Measurements from ENCODE around the gene LDLRAP1. TPM values are rescaled to one million over a fixed set of nuclear protein-coding genes. Genes with fewer than 3 reads are reported as not detected.

LDLRAP1 gene
- total RNA-seq, 2 donors from 2014 or later, result 13.9 to 14.5 TPM

- H3K27me3 ChIP-seq (ENCODE audit: control insufficient read depth, insufficient read depth, low read length, poor library complexity, severe bottlenecking), result peaks cover 70% of the 10 kb centered on the region
- 83 to 86% methylated on average over 1 to 3 of the region's 3 CpGs for WGBS, 2 experiments (ENCODE audit: insufficient coverage in 1 of 2, insufficient read length in 1 of 2)
- DNase-seq, result no peak
- no peaks in the 10 kb centered on the region for H3K9me3 ChIP-seq (ENCODE audit: control insufficient read depth, low read length)
- H3K4me3 Mint-ChIP-seq, result no peak overlapping the region
- no peak for TF ChIP-seq CTCF (conservative IDR thresholded peaks at IDR 0.05)
- peaks cover 44% of the 10 kb centered on the region for H3K27me3 Mint-ChIP-seq (ENCODE audit: insufficient read depth)
- no peak overlapping the region for H3K4me3 ChIP-seq (ENCODE audit: low read length)
- no peaks in the 10 kb centered on the region for H3K36me3 Mint-ChIP-seq (ENCODE audit: low read depth)
- H3K36me3 ChIP-seq (ENCODE audit: control insufficient read depth, insufficient read depth, low read length), result no peaks in the 10 kb centered on the region
- H3K9me3 Mint-ChIP-seq, result no peaks in the 10 kb centered on the region
- H3K4me1 Mint-ChIP-seq, result peaks cover 4% of the 10 kb centered on the region
- H3K9ac ChIP-seq (ENCODE audit: extremely low read depth, low read length, poor library complexity, severe bottlenecking), result no peak overlapping the region
- H3K27ac Mint-ChIP-seq, result no peak overlapping the region
- no peaks in the 10 kb centered on the region for H3K4me1 ChIP-seq (ENCODE audit: control insufficient read depth, insufficient read depth, low read length)
- no peak overlapping the region for H3K27ac ChIP-seq (ENCODE audit: low read depth, low read length)
Observed at GRCh38 chr1:25613091-25613490, 69.7 kb downstream of the LDLRAP1 start.

DNA sequence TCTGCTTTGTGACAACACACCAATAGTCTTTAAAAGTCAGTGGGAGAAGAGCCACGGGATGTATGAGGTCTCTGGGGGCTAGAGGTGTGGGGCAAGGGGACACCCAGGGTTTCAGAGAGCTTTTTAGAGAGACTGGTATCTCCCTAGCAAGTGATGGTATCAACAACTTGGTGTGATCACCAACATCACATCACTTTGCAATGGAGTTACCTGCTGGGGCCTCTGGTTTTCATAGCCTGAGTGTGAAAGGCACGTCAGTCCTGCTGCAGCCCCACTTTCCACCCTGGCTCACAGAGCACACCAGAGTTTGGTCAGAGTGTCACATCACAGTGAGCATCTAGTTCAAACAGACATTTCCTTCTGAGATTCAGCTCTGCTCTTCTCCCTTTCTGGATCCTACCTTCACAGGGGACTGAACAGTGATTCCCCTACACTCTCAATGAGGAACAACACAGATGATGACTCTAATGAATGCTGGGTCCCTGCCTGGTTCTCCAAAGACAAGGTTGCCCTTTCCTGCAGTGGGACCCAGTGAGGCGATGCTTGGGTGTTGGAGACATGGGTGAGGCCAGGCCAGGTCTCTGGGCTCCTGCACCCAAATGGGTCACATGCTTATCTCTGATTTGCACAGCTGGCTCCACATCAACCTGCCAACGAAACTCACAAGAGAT lies 71.2 kb downstream of the LDLRAP1 start:
- Histone ChIP-seq H3K27ac (ENCODE audit: low read depth, low read length) (no peak overlapping the region), H3K4me3 (ENCODE audit: low read length) (no peak overlapping the region), H3K9me3 (ENCODE audit: control insufficient read depth, low read length) (no peaks in the 10 kb centered on the region), H3K36me3 (ENCODE audit: control insufficient read depth, insufficient read depth, low read length) (no peaks in the 10 kb centered on the region), H3K4me1 (ENCODE audit: control insufficient read depth, insufficient read depth, low read length) (no peaks in the 10 kb centered on the region), H3K27me3 (ENCODE audit: control insufficient read depth, insufficient read depth, low read length, poor library complexity, severe bottlenecking) (peaks cover 75% of the 10 kb centered on the region), H3K9ac (ENCODE audit: extremely low read depth, low read length, poor library complexity, severe bottlenecking) (no peak overlapping the region)
- H3K27ac Mint-ChIP-seq, result no peak overlapping the region
- WGBS, 2 experiments (ENCODE audit: insufficient coverage in 1 of 2, insufficient read length in 1 of 2), result 80 to 92% methylated on average over 3 to 4 of the region's 4 CpGs
- no peak for DNase-seq
- no peaks in the 10 kb centered on the region for H3K36me3 Mint-ChIP-seq (ENCODE audit: low read depth)
- peaks cover 8% of the 10 kb centered on the region for H3K4me1 Mint-ChIP-seq
- H3K4me3 Mint-ChIP-seq, result no peak overlapping the region
- H3K9me3 Mint-ChIP-seq, result no peaks in the 10 kb centered on the region
- no peak for TF ChIP-seq CTCF (conservative IDR thresholded peaks at IDR 0.05)
- H3K27me3 Mint-ChIP-seq (ENCODE audit: insufficient read depth), result peaks cover 52% of the 10 kb centered on the region

- Histone ChIP-seq H3K4me1 (ENCODE audit: control insufficient read depth, insufficient read depth, low read length) (no peaks in the 10 kb centered on the region), H3K36me3 (ENCODE audit: control insufficient read depth, insufficient read depth, low read length) (no peaks in the 10 kb centered on the region), H3K9ac (ENCODE audit: extremely low read depth, low read length, poor library complexity, severe bottlenecking) (no peak overlapping the region), H3K4me3 (ENCODE audit: low read length) (no peak overlapping the region), H3K9me3 (ENCODE audit: control insufficient read depth, low read length) (no peaks in the 10 kb centered on the region), H3K27ac (ENCODE audit: low read depth, low read length) (no peak overlapping the region), H3K27me3 (ENCODE audit: control insufficient read depth, insufficient read depth, low read length, poor library complexity, severe bottlenecking) (peaks cover 73% of the 10 kb centered on the region)
- Mint-ChIP-seq H3K27ac (no peak overlapping the region), H3K4me1 (peaks cover 4% of the 10 kb centered on the region), H3K27me3 (ENCODE audit: insufficient read depth) (peaks cover 49% of the 10 kb centered on the region), H3K9me3 (no peaks in the 10 kb centered on the region), H3K36me3 (ENCODE audit: low read depth) (no peaks in the 10 kb centered on the region), H3K4me3 (no peak overlapping the region)
- TF ChIP-seq CTCF (conservative IDR thresholded peaks at IDR 0.05), result no peak
- WGBS, 2 experiments (ENCODE audit: insufficient coverage in 1 of 2, insufficient read length in 1 of 2), result 59 to 86% methylated on average over 6 to 7 of the region's 7 CpGs
- no peak for DNase-seq
Observed at GRCh38 chr1:25615172-25615541, 71.8 kb downstream of the LDLRAP1 start.
